HCEC 1CT (cell line): ENCODE results near the gene CIART.
"Not testable (repeated sequence)": the region's sequence is repeated elsewhere in the genome, so short reads cannot be mapped to it uniquely, and the experiment has no call there.

Source experiments
- DNase-seq: peaks from one replicate; pipeline ENCODE4 v3.0.0-alpha.2; 2017

CIART gene

DNA sequence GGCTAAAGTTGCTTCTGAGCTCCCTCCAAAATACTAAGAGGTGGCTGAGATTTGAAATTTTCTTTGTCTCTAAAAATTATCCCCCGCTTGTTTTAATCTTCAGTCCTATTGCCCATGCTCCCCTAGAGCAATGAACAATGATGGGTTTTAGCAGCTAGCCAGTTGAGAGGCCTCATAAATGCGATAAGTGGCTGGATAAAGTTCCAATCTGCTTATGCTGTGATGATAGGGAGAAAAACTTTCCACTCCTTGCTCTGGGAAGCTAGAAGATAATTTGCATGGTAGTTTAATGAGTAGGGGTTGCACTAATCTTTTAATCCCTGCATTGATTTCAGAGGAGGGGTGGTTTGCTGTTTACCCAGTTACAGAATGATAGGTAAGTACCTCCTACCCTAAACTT lies 29.4 kb downstream of the CIART start:
- DNase-seq: no peak

DNA sequence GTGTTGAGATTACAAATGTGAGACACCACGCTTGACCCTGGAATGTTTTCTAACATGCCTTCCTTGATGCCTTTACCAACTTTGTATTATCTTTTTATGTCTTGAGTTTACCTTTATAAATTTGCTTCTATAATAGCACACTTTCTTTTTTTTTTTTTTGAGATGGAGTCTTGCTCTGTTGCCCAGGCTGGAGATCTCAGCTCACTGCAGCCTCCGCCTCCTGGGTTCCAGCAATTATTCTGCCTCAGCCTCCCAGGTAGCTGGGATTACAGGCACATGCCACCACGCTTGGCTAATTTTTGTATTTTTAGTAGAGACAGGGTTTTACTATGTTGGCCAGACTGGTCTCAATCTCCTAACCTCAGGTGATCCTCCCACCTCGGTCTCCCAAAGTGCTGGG lies 32.3 kb downstream of the CIART start:
- DNase-seq: not testable (repeated sequence)

DNA sequence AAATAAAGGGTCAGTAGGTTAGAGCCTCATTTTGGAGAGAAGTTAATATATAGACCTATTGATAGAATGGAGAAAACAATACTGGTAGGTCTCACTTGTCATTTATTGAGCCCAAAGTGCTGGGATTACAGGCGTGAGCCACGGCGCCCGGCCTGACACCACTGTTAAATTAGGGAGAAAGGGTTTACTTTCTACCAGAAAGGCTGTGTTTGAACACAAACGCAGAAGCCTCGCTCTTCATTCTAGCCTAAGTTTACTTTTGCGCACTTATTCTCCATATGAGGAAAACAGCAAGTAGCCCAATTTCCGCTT lies 38.3 kb downstream of the CIART start:
- no peak for DNase-seq

DNA sequence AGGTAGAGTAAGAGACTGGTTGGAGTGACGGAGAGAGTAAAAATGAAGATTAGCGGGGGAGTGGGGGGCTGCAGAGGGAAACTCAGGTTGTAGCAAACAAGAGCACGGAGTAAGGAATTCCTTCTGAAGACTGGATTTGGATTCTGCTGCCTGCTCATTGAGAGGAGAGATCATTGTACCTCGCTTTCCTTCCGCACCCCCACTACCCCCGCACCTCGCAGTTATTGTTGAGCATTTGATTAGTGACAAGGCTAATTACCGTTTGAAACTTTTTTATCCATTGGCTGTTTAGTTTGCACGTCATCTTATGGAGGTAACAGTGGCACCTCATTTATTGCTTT lies 39.4 kb downstream of the CIART start:
- no peak for DNase-seq

DNA sequence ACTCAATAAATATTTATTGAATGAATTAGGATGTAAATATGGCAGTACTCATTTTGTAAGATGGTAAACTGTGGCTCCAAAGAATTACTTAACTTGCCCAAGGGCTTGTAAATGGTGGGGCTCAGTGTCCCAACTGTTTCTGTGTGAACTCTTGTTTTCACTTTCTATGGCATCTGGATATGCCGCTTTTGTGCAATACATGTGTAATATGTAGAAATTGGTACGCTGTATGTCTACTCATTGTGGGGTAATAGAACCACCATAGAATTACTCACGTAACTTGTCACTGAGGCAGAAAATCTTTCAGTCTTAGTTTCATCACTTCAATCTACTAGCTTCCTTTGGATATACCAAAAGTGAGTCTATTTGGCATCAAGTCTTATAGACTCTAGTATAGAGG lies 40.0 kb downstream of the CIART start:
- no peak for DNase-seq

DNA sequence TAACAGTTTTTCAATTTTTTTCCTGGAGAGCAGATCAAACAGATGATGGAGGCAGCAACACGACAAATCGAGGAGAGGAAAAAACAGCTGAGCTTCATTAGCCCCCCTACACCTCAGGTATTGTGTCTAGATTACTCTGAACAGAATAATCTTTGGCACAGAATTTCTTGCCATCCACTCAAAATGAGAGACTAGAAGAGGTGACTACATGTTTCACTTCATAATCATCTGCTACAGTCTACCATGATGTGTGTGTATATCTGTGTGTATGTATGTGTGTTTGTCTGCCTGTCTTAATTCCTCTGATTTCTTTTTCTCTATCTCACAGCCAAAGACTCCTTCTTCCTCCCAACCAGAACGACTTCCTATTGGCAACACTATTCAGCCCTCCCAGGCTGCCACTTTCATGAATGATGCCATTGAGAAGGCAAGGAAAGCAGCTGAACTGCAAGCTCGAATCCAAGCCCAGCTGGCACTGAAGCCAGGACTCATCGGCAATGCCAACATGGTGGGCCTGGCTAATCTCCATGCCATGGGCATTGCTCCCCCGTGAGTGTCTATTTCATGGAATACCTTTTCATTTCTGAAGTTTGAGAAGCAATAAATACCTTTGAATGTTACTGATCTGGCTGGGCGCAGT lies 50.4 kb downstream of the CIART start:
- DNase-seq: no peak
